NCI-H748 (cell line): Measurements from ENCODE around the gene PRPF40B.

Experiments used
- DNase-seq: peaks from one replicate; lab custom pipeline; 2025; ENCODE audit not compliant: unreplicated experiment; lab: John Stamatoyannopoulos, UW

PRPF40B gene

GRCh38 chr12:49680075-49680474 lies 56.7 kb downstream of the PRPF40B start:
- DNase-seq = no peak

GRCh38 chr12:49683599-49684309 lies 60.4 kb downstream of the PRPF40B start:
- DNase-seq = peak; percentile 13

- DNase-seq = no peak
Measured at GRCh38 chr12:49684310-49684854, 61.0 kb downstream of the PRPF40B start.

GRCh38 chr12:49687941-49688340 lies 64.6 kb downstream of the PRPF40B start:
- no peak for DNase-seq

- no peak for DNase-seq
Measured at GRCh38 chr12:49689237-49689636, 65.9 kb downstream of the PRPF40B start.

GRCh38 chr12:49689785-49690184 lies 66.4 kb downstream of the PRPF40B start:
- DNase-seq = no peak

GRCh38 chr12:49692851-49693250 lies 69.5 kb downstream of the PRPF40B start:
- DNase-seq = peak; percentile 24

- no peak for DNase-seq
Measured at GRCh38 chr12:49693931-49694444, 70.6 kb downstream of the PRPF40B start.
